K562 (cell line): Measurements from ENCODE around the gene SP2. TPM values are rescaled to one million over a fixed set of nuclear protein-coding genes. Genes with fewer than 3 reads are reported as not detected.

Source experiments
- ATF7 ChIP-seq: fragments of 450-650 bp; IDR thresholded peaks from 2 replicates; pipeline ENCODE4 v1.7.1; 2014; ENCODE audit warnings: mild to moderate bottlenecking, moderate library complexity
- CUX1 ChIP-seq: fragments of 200-800 bp; sonication (Bioruptor generic); IDR thresholded peaks from 2 replicates; pipeline ENCODE4 v1.6.1; 2016; ENCODE audit warnings: missing genetic modification characterization, missing compliant biosample characterization
- ELK3 ChIP-seq: fragments of 450-650 bp; formaldehyde crosslinking; IDR thresholded peaks from 2 replicates; pipeline ENCODE4 v1.4.0; 2020; ENCODE audit warnings: mild to moderate bottlenecking
- NCOR1 ChIP-seq: fragments of 450-650 bp; IDR thresholded peaks from 2 replicates; pipeline ENCODE4 v1.6.1; 2016; ENCODE audit warnings: mild to moderate bottlenecking, moderate library complexity
- PHF21A ChIP-seq: fragments of 450-650 bp; IDR thresholded peaks from 2 replicates; pipeline ENCODE4 v1.6.1; 2017; ENCODE audit warnings: low read depth, borderline replicate concordance
- POLR2AphosphoS5 ChIP-seq: IDR thresholded peaks from 2 replicates; pipeline ENCODE4 v1.6.1; 2011; ENCODE audit warnings: mild to moderate bottlenecking, low read depth, low read length, moderate library complexity; ENCODE audit not compliant: control insufficient read depth, insufficient read depth
- SLC30A9 ChIP-seq: fragments of 250-450 bp; sonication (Bioruptor Pico); IDR thresholded peaks from 2 replicates; pipeline ENCODE4 v1.8.0; 2022; ENCODE audit warnings: mild to moderate bottlenecking, moderate library complexity
- SMARCE1 ChIP-seq: fragments of 450-650 bp; IDR thresholded peaks from 2 replicates; pipeline ENCODE4 v1.7.1; 2016; ENCODE audit warnings: mild to moderate bottlenecking
- STAT5A ChIP-seq: IDR thresholded peaks from 2 replicates; pipeline ENCODE4 v1.6.1; 2012; ENCODE audit warnings: low read length, inconsistent platforms, borderline replicate concordance
- ZBTB11 ChIP-seq, 3 experiments: fragments of 200-800 bp in 1 of 3; fragments of 250-450 bp in 1 of 3; fragments of 450-650 bp in 1 of 3; sonication (Bioruptor Pico) in 1 of 3; sonication (Bioruptor generic) in 1 of 3; formaldehyde crosslinking in 1 of 3; IDR thresholded peaks; 2 replicates each; pipeline versions ENCODE4 v1.6.1 to v1.8.0; 2016 to 2022; ENCODE audit warnings: mild to moderate bottlenecking in 2 of 3, missing genetic modification characterization in 2 of 3, missing compliant biosample characterization in 1 of 3, moderate library complexity in 1 of 3
- ZNF316 ChIP-seq: fragments of 450-650 bp; IDR thresholded peaks from 2 replicates; pipeline ENCODE4 v1.6.1; 2016
- ZNF584 ChIP-seq: fragments of 200-800 bp; sonication (Bioruptor generic); IDR thresholded peaks from 2 replicates; pipeline ENCODE4 v1.6.1; 2016; ENCODE audit warnings: low read depth, mild to moderate bottlenecking, missing genetic modification characterization, missing compliant biosample characterization
- polyA plus RNA-seq, 8 experiments: library from polyadenylated mRNA; depleted of rRNA in 4 of 8; stranded (reverse) in 5 of 8; unstranded in 3 of 8; fragments of >200 nt; fragmentation: Nextera tagmentation in 2 of 8; fragmentation: Illumina TruSeq in 1 of 8; extraction: Ambion mirVana in 2 of 8; extraction: Trizol in 1 of 8; gene quantifications; 2 replicates each; pipeline versions ENCODE4 v1.2.1 to v1.2.3, GENCODE V29; 2011 to 2014; ENCODE audit warnings: inconsistent platforms in 1 of 8, missing spikeins in 1 of 8
- total RNA-seq, 7 experiments: library from RNA; depleted of rRNA in 6 of 7; stranded (reverse); fragments of >200 nt in 6 of 7; fragmentation: Illumina TruSeq in 2 of 7; extraction: Trizol in 2 of 7; gene quantifications; 2 replicates each; pipeline versions ENCODE4 v1.2.1 to v1.2.3, GENCODE V29; 2011 to 2021; ENCODE audit warnings: low replicate concordance in 1 of 7
- TF ChIP-seq, protein P1 (sequence below): sonication (generic); formaldehyde crosslinking; IDR thresholded peaks from 2 replicates; pipeline ENCODE4 v1.9.0; 2022; ENCODE audit warnings: mild to moderate bottlenecking, missing genetic modification reagents
- TF ChIP-seq, protein P2 (sequence below), 2 experiments: fragments of 150-350 bp in 1 of 2; IDR thresholded peaks; 2 replicates each; pipeline ENCODE4 v1.6.1; 2012 to 2016; ENCODE audit warnings: low read depth in 2 of 2, low read length in 2 of 2, mild to moderate bottlenecking in 1 of 2, moderate library complexity in 1 of 2

SP2 gene
- total and polyA plus RNA-seq, 9 of the 15 experiments (the other 6 are each of a cell fraction or from before 2014, with no cell fraction given): 0.77 to 22.3 (median 2.3) TPM

DNA sequence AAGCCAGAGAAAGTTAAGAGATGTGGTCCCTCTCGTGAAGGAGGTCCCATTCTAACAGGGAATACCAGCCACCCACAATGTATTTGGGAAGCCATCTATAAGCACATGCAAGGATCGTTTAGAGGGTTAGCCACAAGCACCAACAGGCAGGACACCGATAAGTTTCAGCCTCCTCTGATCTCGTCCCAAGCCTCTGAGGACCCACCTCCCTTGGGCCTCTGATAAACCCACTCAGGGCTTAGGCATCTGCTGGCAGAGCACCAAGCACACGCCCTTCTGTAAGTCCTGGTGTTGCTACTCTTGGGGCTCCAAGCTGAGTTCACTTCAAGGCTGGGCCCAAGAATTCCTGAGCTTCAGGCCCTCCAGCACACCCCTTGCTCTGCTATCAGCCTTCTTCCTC lies 39.9 kb downstream of the SP2 start (continued):
- TF ChIP-seq CUX1 (no peak), ELK3 (CRISPR knock-in tag) (no peak), ZNF584 (no peak), STAT5A (peak; percentile 41; the same call in 1 of the 2 replicates), SMARCE1 (peak; percentile 56; the same call in 1 of the 2 replicates), POLR2AphosphoS5 (peak; percentile 68; the same call in 1 of the 2 replicates), NCOR1 (peak; percentile 71), ZNF316 (no peak), ZBTB11 (CRISPR knock-in tag; IDR thresholded peaks at IDR 0.05) (0 out of 6 replicates have a peak, but pooled peaks of 1 of the 3 experiments have one; percentile 34), ATF7 (no peak), SLC30A9 (CRISPR knock-in tag) (no peak), PHF21A (no peak)
- TF ChIP-seq, protein P1, sequence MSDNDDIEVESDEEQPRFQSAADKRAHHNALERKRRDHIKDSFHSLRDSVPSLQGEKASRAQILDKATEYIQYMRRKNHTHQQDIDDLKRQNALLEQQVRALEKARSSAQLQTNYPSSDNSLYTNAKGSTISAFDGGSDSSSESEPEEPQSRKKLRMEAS (CRISPR knock-in tag): peak; percentile 22; the same call in 1 of the 2 replicates
- TF ChIP-seq, protein P2, sequence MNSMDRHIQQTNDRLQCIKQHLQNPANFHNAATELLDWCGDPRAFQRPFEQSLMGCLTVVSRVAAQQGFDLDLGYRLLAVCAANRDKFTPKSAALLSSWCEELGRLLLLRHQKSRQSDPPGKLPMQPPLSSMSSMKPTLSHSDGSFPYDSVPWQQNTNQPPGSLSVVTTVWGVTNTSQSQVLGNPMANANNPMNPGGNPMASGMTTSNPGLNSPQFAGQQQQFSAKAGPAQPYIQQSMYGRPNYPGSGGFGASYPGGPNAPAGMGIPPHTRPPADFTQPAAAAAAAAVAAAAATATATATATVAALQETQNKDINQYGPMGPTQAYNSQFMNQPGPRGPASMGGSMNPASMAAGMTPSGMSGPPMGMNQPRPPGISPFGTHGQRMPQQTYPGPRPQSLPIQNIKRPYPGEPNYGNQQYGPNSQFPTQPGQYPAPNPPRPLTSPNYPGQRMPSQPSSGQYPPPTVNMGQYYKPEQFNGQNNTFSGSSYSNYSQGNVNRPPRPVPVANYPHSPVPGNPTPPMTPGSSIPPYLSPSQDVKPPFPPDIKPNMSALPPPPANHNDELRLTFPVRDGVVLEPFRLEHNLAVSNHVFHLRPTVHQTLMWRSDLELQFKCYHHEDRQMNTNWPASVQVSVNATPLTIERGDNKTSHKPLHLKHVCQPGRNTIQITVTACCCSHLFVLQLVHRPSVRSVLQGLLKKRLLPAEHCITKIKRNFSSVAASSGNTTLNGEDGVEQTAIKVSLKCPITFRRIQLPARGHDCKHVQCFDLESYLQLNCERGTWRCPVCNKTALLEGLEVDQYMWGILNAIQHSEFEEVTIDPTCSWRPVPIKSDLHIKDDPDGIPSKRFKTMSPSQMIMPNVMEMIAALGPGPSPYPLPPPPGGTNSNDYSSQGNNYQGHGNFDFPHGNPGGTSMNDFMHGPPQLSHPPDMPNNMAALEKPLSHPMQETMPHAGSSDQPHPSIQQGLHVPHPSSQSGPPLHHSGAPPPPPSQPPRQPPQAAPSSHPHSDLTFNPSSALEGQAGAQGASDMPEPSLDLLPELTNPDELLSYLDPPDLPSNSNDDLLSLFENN (IDR thresholded peaks at IDR 0.05; ENCODE audit: low read depth in 2 of 2, low read length in 2 of 2): no peak
